ENCODE data around the gene LRRK1. TPM values are rescaled to one million over a fixed set of nuclear protein-coding genes. Genes with fewer than 3 reads are reported as not detected.

The LRRK1 gene
- polyA plus RNA-seq, 1 donor from 2014 or later: 13.2 TPM

- Mint-ChIP-seq H3K4me3 (no peak overlapping the region), H3K27ac (no peak overlapping the region), H3K36me3 (peaks cover 20% of the 10 kb centered on the region), H3K27me3 (no peaks in the 10 kb centered on the region), H3K9me3 (no peaks in the 10 kb centered on the region), H3K4me1 (peaks cover 0 to 2% (median 0%) of the 10 kb centered on the region in 3 donors)
These were observed 108.2 kb downstream of the LRRK1 start for GRCh38 chr15:101027273-101027901.

DNA sequence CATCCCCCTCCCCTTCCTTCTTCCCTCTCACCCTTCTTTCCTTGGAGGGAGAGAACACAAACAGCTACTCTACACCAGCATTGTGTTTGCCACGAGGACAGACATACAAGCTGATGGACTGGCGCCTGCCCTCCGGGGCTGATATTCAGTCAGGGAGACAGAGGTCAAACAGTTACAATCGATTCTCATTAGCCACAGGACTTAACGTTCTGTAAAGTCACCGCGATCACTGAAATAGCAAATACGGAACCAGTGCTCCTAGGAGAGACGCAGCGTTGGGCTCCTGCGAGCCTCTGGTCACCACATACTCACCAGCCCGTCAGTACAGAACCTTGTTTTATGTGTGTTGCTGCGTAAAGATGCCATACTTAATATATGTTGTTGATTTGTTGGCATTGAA is 108.8 kb downstream of the LRRK1 start:
- H3K9me3 Mint-ChIP-seq: no peaks in the 10 kb centered on the region
- H3K4me3 Mint-ChIP-seq: no peak overlapping the region
- H3K4me1 Mint-ChIP-seq: peaks cover 0 to 2% (median 0%) of the 10 kb centered on the region in 3 donors
- peaks cover 20% of the 10 kb centered on the region for H3K36me3 Mint-ChIP-seq
- H3K27ac Mint-ChIP-seq: no peak overlapping the region
- H3K27me3 Mint-ChIP-seq: no peaks in the 10 kb centered on the region

DNA sequence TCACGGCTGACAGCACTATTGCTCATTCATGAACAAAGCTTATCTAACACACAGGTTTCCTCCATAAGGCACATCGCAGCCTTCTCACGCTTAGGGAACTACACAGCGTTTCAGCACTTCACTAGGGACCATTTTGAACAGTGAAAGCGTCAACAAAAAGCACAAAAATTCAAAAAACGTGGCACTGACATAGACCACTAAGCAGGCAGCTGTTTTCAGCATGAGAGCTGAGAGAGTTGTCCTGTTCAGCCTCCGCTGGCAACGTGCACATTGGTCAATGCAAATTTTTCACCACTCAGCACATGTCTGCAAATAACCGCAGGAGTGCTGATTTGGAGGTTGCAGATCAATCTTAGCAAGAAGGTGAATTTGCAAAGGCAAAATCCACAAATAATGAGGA is 109.2 kb downstream of the LRRK1 start:
- peaks cover 22% of the 10 kb centered on the region for H3K36me3 Mint-ChIP-seq

GRCh38 chr15:101028772-101029438 is 109.7 kb downstream of the LRRK1 start:
- no peak overlapping the region for H3K4me3 Mint-ChIP-seq

More for the DNA sequence above, 109.2 kb downstream of the LRRK1 start:
- Mint-ChIP-seq H3K4me3 (no peak overlapping the region), H3K27ac (no peak overlapping the region), H3K27me3 (no peaks in the 10 kb centered on the region), H3K9me3 (peaks cover 0 to 1% (median 0%) of the 10 kb centered on the region in 3 donors), H3K4me1 (peaks cover 0 to 3% (median 1%) of the 10 kb centered on the region in 3 donors)

GRCh38 chr15:101029971-101030661 is 111.0 kb downstream of the LRRK1 start:
- Mint-ChIP-seq H3K27me3 (no peaks in the 10 kb centered on the region), H3K27ac (no peak overlapping the region), H3K9me3 (peaks cover 2 to 7% (median 3%) of the 10 kb centered on the region in 3 donors), H3K4me1 (peaks cover 6 to 16% (median 11%) of the 10 kb centered on the region in 3 donors), H3K4me3 (no peak overlapping the region), H3K36me3 (peaks cover 21% of the 10 kb centered on the region)

More at GRCh38 chr15:101028772-101029438, 109.7 kb downstream of the LRRK1 start:
- H3K9me3 Mint-ChIP-seq: peaks cover 0 to 2% (median 0%) of the 10 kb centered on the region in 3 donors
- peaks cover 23% of the 10 kb centered on the region for H3K36me3 Mint-ChIP-seq
- no peaks in the 10 kb centered on the region for H3K27me3 Mint-ChIP-seq
- peaks cover 0 to 7% (median 4%) of the 10 kb centered on the region in 3 donors for H3K4me1 Mint-ChIP-seq
- peak overlapping the region in 1 of 3 donors; percentile 77 for H3K27ac Mint-ChIP-seq

DNA sequence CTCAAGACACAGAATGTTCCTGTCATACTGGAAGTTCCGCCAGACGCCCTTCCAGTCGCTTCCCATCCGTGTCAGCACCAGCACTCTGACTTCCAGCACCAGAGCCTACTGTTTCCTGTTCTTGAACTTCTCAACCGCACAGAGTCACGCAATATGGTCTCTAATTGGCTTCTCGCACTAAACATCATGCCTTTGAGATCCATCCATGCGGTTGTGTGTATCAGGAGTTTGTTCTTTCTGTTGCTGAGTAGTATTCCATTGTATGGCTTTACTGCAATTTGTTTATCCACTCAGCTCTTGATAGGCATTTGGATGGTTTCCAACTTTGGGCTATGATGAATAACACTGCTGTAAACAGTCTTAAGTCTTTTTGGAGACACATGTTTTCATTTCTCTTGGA is 112.1 kb downstream of the LRRK1 start:
- Mint-ChIP-seq H3K36me3 (peaks cover 21% of the 10 kb centered on the region), H3K4me3 (no peak overlapping the region), H3K9me3 (peaks cover 2 to 12% (median 3%) of the 10 kb centered on the region in 3 donors)

GRCh38 chr15:101033801-101034200 is 114.6 kb downstream of the LRRK1 start:
- H3K9me3 Mint-ChIP-seq: peaks cover 2 to 17% (median 4%) of the 10 kb centered on the region in 3 donors
- peaks cover 18 to 26% (median 20%) of the 10 kb centered on the region in 3 donors for H3K4me1 Mint-ChIP-seq
- H3K36me3 Mint-ChIP-seq: peaks cover 22% of the 10 kb centered on the region
- H3K27me3 Mint-ChIP-seq: no peaks in the 10 kb centered on the region
- H3K4me3 Mint-ChIP-seq: no peak overlapping the region
- H3K27ac Mint-ChIP-seq: no peak overlapping the region

More for the DNA sequence above, 112.1 kb downstream of the LRRK1 start:
- Mint-ChIP-seq H3K4me1 (peaks cover 16 to 23% (median 20%) of the 10 kb centered on the region in 3 donors), H3K27ac (peak overlapping the region in 1 of 3 donors; percentile 41), H3K27me3 (no peaks in the 10 kb centered on the region)

DNA sequence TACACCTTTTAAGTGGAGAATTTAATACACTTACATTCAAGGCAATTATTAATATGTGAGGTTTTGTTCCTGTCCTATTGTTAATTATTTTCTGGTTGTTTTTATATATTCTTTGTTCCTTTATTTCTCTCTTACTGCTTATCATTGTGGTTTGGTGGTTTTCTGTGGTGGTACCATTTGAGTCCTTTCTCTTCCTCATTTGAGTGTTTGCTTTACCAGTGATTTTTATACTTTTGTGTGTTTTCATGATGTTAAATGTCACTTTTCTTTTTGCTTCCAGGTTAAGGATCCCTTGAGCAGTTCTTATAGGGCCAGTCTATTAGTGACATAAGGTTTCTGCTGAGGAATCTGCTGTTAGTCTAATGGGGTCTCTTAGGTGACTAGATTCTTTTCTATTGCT is 116.5 kb downstream of the LRRK1 start:
- Mint-ChIP-seq H3K4me3 (peak overlapping the region in 2 of 4 donors; percentile 7 to 19), H3K27me3 (no peaks in the 10 kb centered on the region), H3K4me1 (peaks cover 18 to 26% (median 20%) of the 10 kb centered on the region in 3 donors), H3K9me3 (peaks cover 2 to 17% (median 4%) of the 10 kb centered on the region in 3 donors), H3K27ac (peak overlapping the region in 2 of 3 donors; percentile 3 to 75), H3K36me3 (peaks cover 18% of the 10 kb centered on the region)

DNA sequence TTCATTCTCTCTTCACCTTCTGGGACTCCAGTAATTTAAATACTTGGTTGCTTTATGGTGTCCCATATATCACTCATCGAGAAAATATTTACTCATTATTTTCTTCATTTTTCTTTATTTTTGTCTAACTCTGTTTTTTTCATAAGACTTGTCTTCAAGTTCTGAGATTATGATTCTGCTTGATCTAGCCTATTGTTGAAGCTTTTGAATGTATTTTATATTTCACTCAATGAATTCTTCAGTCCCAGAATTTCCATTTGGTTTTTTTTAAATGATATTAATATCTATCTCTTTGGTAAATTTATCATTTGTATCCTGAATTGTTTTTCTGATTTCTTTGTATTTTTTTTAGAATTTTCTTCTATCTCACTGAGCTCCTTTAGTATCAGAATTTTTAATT is 117.0 kb downstream of the LRRK1 start:
- Mint-ChIP-seq H3K4me1 (peaks cover 18 to 26% (median 23%) of the 10 kb centered on the region in 3 donors), H3K4me3 (peak overlapping the region in 1 of 4 donors; percentile 7), H3K36me3 (peaks cover 17% of the 10 kb centered on the region), H3K27ac (peak overlapping the region in 1 of 3 donors; percentile 8), H3K9me3 (peaks cover 2 to 17% (median 4%) of the 10 kb centered on the region in 3 donors), H3K27me3 (no peaks in the 10 kb centered on the region)

DNA sequence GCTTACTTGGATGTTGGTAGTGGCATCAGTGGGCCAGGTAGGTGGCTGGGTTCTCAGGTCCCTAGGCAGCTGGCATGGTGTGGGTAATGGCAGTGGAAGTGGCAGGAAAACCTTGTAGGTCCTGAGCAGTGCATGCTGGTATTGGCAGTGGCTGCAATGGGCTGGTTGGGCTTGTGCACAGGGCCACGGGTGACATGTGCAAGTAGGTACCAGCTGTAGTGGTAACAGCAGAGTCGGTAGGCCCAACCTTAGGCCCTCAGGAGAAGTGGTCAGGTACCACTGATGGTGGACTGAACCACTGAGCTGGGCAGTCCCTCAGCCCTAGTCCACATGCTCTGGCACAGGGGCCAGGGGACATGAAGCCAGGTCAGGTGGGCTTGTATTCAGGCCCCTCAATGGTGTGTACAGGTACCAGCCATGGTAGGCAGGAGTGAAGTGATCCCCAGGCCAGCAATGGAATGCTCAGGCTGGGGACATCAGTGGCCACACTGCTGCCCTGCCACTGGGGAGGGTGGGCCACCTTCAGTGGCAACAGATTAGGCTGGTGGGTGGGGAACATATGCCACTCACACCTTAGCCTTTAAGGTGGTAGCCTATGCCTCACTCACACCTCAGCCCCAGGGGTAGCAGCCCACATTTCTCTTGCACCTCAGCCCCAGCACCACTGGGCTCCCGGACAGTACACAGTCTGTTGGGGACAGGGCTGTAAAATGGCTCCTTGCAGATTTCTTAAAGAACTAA is 118.1 kb downstream of the LRRK1 start:
- H3K36me3 Mint-ChIP-seq: peaks cover 21% of the 10 kb centered on the region
- no peak overlapping the region for H3K27ac Mint-ChIP-seq

GRCh38 chr15:101038327-101039003 is 119.3 kb downstream of the LRRK1 start:
- Mint-ChIP-seq H3K27ac (peak overlapping the region in 1 of 3 donors; percentile 78), H3K9me3 (peaks cover 0 to 17% (median 4%) of the 10 kb centered on the region in 3 donors), H3K4me1 (peaks cover 18 to 22% (median 20%) of the 10 kb centered on the region in 3 donors), H3K36me3 (peaks cover 14% of the 10 kb centered on the region), H3K27me3 (no peaks in the 10 kb centered on the region), H3K4me3 (no peak overlapping the region)

More for the DNA sequence above, 118.1 kb downstream of the LRRK1 start:
- Mint-ChIP-seq H3K9me3 (peaks cover 2 to 17% (median 4%) of the 10 kb centered on the region in 3 donors), H3K27me3 (no peaks in the 10 kb centered on the region), H3K4me3 (no peak overlapping the region), H3K4me1 (peaks cover 18 to 25% (median 23%) of the 10 kb centered on the region in 3 donors)

DNA sequence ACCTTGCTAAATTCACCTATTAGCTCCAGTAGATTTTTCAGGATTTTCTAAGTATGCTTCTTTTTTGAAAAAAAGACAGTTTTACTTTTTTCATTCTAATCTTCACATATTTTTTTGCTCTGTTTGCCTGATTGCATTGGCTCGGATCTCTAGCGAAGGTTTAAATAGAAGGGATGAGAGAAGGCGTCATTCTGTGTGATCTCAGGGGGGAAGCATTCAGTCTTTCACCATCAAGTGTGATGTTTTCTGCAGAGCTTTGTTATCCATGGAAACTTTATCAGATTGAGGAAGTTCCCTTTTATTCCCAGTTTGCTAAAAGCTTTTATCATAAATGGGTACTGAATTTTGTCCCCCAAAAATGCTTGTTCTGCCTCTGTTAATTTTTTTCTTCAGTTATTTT is 120.3 kb downstream of the LRRK1 start:
- no peak overlapping the region for H3K27ac Mint-ChIP-seq
- H3K27me3 Mint-ChIP-seq: no peaks in the 10 kb centered on the region
- no peak overlapping the region for H3K4me3 Mint-ChIP-seq
- peaks cover 0 to 14% (median 4%) of the 10 kb centered on the region in 3 donors for H3K9me3 Mint-ChIP-seq
- H3K36me3 Mint-ChIP-seq: peaks cover 16% of the 10 kb centered on the region
- peaks cover 17 to 18% (median 18%) of the 10 kb centered on the region in 3 donors for H3K4me1 Mint-ChIP-seq

- Mint-ChIP-seq H3K27ac (no peak overlapping the region), H3K4me1 (peaks cover 0 to 5% (median 3%) of the 10 kb centered on the region in 3 donors), H3K9me3 (peaks cover 0 to 1% (median 0%) of the 10 kb centered on the region in 3 donors), H3K27me3 (no peaks in the 10 kb centered on the region), H3K36me3 (peaks cover 15% of the 10 kb centered on the region), H3K4me3 (no peak overlapping the region)
These were observed 123.2 kb downstream of the LRRK1 start for GRCh38 chr15:101042320-101042719.

DNA sequence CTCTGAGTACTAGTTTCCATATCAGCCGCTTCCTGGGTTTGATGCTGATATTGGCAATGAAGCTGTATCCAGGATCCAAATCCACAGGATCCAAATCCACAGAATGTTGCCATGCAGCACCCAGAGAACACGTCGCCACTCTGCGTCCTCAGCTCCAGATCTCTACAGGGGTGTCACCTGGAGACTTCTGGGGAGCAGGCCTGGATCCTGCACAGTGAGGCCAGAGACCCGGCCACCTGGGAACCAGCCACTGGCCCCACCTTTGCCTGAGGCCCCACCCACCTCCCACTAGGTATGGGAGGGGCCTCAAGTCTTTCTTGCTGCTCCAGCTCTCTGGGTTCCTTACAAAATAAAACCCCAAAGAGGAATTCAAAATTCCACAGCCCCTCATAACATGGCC is 123.9 kb downstream of the LRRK1 start:
- H3K9me3 Mint-ChIP-seq: peaks cover 0 to 1% (median 0%) of the 10 kb centered on the region in 3 donors
- H3K36me3 Mint-ChIP-seq: peaks cover 15% of the 10 kb centered on the region
- no peak overlapping the region for H3K4me3 Mint-ChIP-seq
- H3K27ac Mint-ChIP-seq: no peak overlapping the region
- peaks cover 0 to 6% (median 3%) of the 10 kb centered on the region in 3 donors for H3K4me1 Mint-ChIP-seq
- no peaks in the 10 kb centered on the region for H3K27me3 Mint-ChIP-seq
